Lower leg skin (tissue), 4 donors: ENCODE measurements around the gene TMOD3. TPM values are rescaled to one million over a fixed set of nuclear protein-coding genes. Genes with fewer than 3 reads are reported as not detected.

Experiments
- DNase-seq, 2 donors: peaks; one replicate each; pipeline ENCODE4 v3.0.0-alpha.2; 2019; ENCODE audit warnings: low spot score in 2 of 2
- H3K4me3 ChIP-seq: fragments of 200-600 bp; sonication (generic); 2 replicates; pipeline ENCODE4 v1.5.1; 2017; ENCODE audit warnings: mild to moderate bottlenecking, low read depth; ENCODE audit not compliant: poor library complexity, severe bottlenecking
- CTCF ChIP-seq, 3 donors: fragments of 450-650 bp; IDR thresholded peaks; one replicate each; pipeline ENCODE4 v1.5.1; 2016; ENCODE audit warnings: antibody characterized with exemption in 3 of 3, mild to moderate bottlenecking in 3 of 3, moderate library complexity in 2 of 3
- POLR2A ChIP-seq, 2 donors: fragments of 450-650 bp; IDR thresholded peaks; one replicate each; pipeline ENCODE4 v1.6.1; 2016 to 2017; ENCODE audit warnings: antibody characterized with exemption in 2 of 2, mild to moderate bottlenecking in 1 of 2, moderate library complexity in 1 of 2
- WGBS, 2 donors: methylation state at CpG; one replicate each; pipeline ENCODE4 v1.1.5; 2018; 5-methylcytosine and 5-hydroxymethylcytosine counted together
- intact Hi-C: fragments of 100-400 bp; cut with DNase I; formaldehyde crosslinking; loops from one replicate; pipeline ENCODE4 v1.15.0; 2023; ENCODE audit warnings: low total_unique reads
- total RNA-seq, 4 donors: library from RNA; depleted of rRNA; stranded (reverse); fragments of >200 nt; gene quantifications; one replicate each; pipeline ENCODE4 v1.1.0, GENCODE V29; 2016

TMOD3 gene
- total RNA-seq, 4 donors from 2014 or later: 35.4 to 47.2 (median 38.6) TPM

GRCh38 chr15:51938286-51938685, 108.8 kb downstream of the TMOD3 start:
- intact Hi-C loops: no loop called here
- H3K4me3 ChIP-seq: no peak overlapping the region
- WGBS, 2 donors: 67 to 73% methylated on average over 3 of the region's 3 CpGs
- TF ChIP-seq CTCF (IDR thresholded peaks at IDR 0.05) (no peak), POLR2A (IDR thresholded peaks at IDR 0.05) (no peak)
- no peak for DNase-seq

DNA sequence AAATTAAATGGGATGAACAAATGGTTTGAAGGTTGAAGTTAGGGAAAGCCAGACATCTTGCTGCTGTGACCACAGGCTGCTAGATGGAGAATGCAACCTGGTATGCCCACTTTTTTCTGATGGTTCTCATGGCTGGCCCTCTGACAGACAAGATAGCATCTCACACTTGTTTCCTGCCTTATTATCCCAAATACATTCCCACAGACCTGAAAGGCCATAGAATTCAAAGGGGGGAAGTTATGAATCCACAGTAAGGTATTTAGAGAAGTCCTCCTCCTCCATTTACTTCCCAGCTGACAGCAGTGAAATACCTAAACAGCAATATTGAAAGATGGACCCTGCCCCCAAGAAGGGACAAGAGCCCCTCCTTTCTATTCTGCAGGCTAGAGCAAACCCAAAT, 109.8 kb downstream of the TMOD3 start:
- no peak overlapping the region for H3K4me3 ChIP-seq
- intact Hi-C loops: no loop called here
- TF ChIP-seq POLR2A (IDR thresholded peaks at IDR 0.05) (no peak), CTCF (IDR thresholded peaks at IDR 0.05) (no peak)

GRCh38 chr15:51947124-51947523, 117.7 kb downstream of the TMOD3 start:
- intact Hi-C loops: no loop called here
- no peak for DNase-seq
- TF ChIP-seq CTCF (IDR thresholded peaks at IDR 0.05) (no peak), POLR2A (IDR thresholded peaks at IDR 0.05) (no peak)
- H3K4me3 ChIP-seq: no peak overlapping the region
- WGBS, 2 donors: 34 to 66% methylated on average over 2 of the region's 2 CpGs

More for the DNA sequence above, 109.8 kb downstream of the TMOD3 start:
- no peak for DNase-seq

DNA sequence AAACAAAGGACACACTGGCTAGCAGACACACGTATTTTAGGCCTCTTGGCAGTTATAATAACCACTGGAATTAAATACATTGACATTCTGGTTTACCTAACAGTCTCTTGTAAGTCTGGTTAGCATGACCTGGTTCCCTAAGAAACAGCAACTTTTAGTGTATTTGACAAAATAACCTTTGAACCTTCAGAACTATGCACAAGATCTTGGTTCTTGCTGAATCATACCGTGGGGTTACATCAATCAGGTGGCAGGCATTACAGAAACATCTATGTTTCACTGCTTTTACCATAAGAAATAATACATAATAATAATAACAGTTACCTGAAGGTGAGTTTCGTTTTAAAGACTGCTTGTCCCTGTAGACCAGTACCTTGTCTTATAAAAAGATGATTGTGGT, 123.4 kb downstream of the TMOD3 start:
- H3K4me3 ChIP-seq: no peak overlapping the region
- TF ChIP-seq CTCF (IDR thresholded peaks at IDR 0.05) (no peak), POLR2A (IDR thresholded peaks at IDR 0.05) (no peak)
- 95 to 96% methylated on average over 3 of the region's 3 CpGs for whole genome bisulfite sequencing, 2 donors
- DNase-seq: no peak
- intact Hi-C loops: no loop called here

DNA sequence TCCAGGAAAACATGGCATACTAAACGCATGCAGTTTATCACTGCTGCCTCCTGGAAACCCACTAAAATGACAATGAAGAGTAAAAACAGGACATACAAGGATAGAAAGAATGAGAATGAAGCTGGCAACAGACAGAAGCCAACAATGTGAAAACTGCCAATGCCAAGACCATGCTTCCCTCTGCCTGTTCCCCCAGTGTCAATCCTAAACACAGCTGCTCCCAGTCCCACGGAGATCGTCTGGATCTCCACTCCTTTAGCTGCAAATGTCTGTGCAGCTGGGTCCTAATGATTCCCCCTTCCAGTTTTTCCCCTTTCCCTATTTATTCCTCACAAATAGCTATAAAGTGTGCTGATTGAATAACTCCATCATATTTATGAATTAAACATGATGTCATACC, 126.1 kb downstream of the TMOD3 start:
- no peak for DNase-seq
- no peak overlapping the region for H3K4me3 ChIP-seq
- no peak for TF ChIP-seq POLR2A (IDR thresholded peaks at IDR 0.05)
- no peak for TF ChIP-seq CTCF (IDR thresholded peaks at IDR 0.05)
- intact Hi-C loops: no loop called here
- 90 to 92% methylated on average over 3 of the region's 3 CpGs for WGBS, 2 donors

Other genes with a start within 250 kb of the TMOD3 start
- 10 to 100 TPM in 1 of 4 donors, 1 to 10 TPM in 3; 4.0 to 10.5 (median 6.6) TPM for gene DMXL2, start 206.9 kb upstream of the TMOD3 start, total RNA-seq
- gene SCG3, start 148.2 kb upstream of the TMOD3 start, total RNA-seq: under 1 TPM in 1 of 4 donors, not detected in 3; 0.13 TPM
- gene LYSMD2, start 92.0 kb upstream of the TMOD3 start, total RNA-seq: 10 to 100 TPM in 2 of 4 donors, 1 to 10 TPM in 2; 6.6 to 17.9 (median 13.0) TPM
- gene TMOD2, start 78.1 kb upstream of the TMOD3 start, total RNA-seq: 1 to 10 TPM; 6.6 to 9.3 (median 7.5) TPM
- 10 to 100 TPM; 18.5 to 23.8 (median 20.8) TPM for gene LEO1, start 142.1 kb downstream of the TMOD3 start, total RNA-seq
- 10 to 100 TPM; 48.8 to 73.1 (median 54.5) TPM for gene MAPK6, start 189.6 kb downstream of the TMOD3 start, total RNA-seq